Adrenal gland (tissue), 12 donors: ENCODE data around the gene TLX2. TPM values are rescaled to one million over a fixed set of nuclear protein-coding genes. Genes with fewer than 3 reads are reported as not detected.

Experiments used
- DNase-seq, 7 donors: peaks; one replicate each; pipeline ENCODE4 v3.0.0-alpha.2; 2019 to 2020
- H3K27ac ChIP-seq, 5 donors: fragments of 200-600 bp; sonication (generic) in 4 of 5; 1 replicate in 3 of 5; 2 replicates in 2 of 5; pipeline versions ENCODE4 v1.5.1 to v1.8.0; 2016 to 2020; ENCODE audit warnings: mild to moderate bottlenecking in 1 of 5
- H3K27me3 ChIP-seq: fragments of 200-600 bp; 2 replicates; pipeline ENCODE4 v1.8.0; 2021
- H3K36me3 ChIP-seq, 2 donors: fragments of 200-600 bp; replicated peaks in 1 of 2; 1 replicate in 1 of 2; 2 replicates in 1 of 2; pipeline versions ENCODE4 v1.5.1 to v1.8.0; 2018 to 2022
- H3K4me1 ChIP-seq, 2 donors: fragments of 200-600 bp; replicated peaks in 1 of 2; 1 replicate in 1 of 2; 2 replicates in 1 of 2; pipeline versions ENCODE4 v1.5.1 to v1.8.0; 2018 to 2021
- H3K4me3 ChIP-seq, 4 donors: fragments of 200-600 bp; sonication (generic) in 3 of 4; one replicate each; pipeline ENCODE4 v1.5.1; 2016 to 2018
- H3K9me3 ChIP-seq, 3 donors: fragments of 200-600 bp; sonication (generic) in 1 of 3; replicated peaks in 1 of 3; 1 replicate in 2 of 3; 2 replicates in 1 of 3; pipeline versions ENCODE4 v1.5.1 to v1.8.0; 2016 to 2021
- CTCF ChIP-seq, 6 experiments: fragments of 450-650 bp in 4 of 6; fragments of 200-600 bp in 2 of 6; sonication (generic) in 1 of 6; IDR thresholded peaks; 1 replicate in 5 of 6; 2 replicates in 1 of 6; pipeline versions ENCODE4 v1.5.1 to v1.8.0; 2016 to 2021; ENCODE audit warnings: antibody characterized with exemption in 6 of 6, mild to moderate bottlenecking in 2 of 6, moderate library complexity in 1 of 6
- POLR2A ChIP-seq, 2 donors: fragments of 450-650 bp; IDR thresholded peaks; one replicate each; pipeline ENCODE4 v1.6.1; 2017; ENCODE audit warnings: antibody characterized with exemption in 2 of 2, mild to moderate bottlenecking in 2 of 2, moderate library complexity in 1 of 2
- WGBS, 4 donors: extraction: QIAGEN DNeasy Blood & Tissue Kit in 2 of 4; methylation state at CpG; one replicate each; pipeline versions ENCODE4 v1.1.5 to v1.1.7; 2013 to 2017; 5-methylcytosine and 5-hydroxymethylcytosine counted together
- intact Hi-C, 2 donors: fragments of 100-400 bp; cut with DNase I; formaldehyde crosslinking; loops; one replicate each; pipeline versions ENCODE4 v1.14.1 to v1.15.0; 2022 to 2023
- polyA plus RNA-seq, 3 donors: library from polyadenylated mRNA; stranded (reverse); fragments of 200-250 nt in 2 of 3; fragments of 350-450 nt in 1 of 3; fragmentation: Illumina TruSeq in 1 of 3; extraction: RNeasy Lipid Tissue Mini Kit (QIAGEN cat#74804) in 1 of 3; gene quantifications; one replicate each; pipeline ENCODE4 v1.2.3, GENCODE V29; 2013 to 2014
- total RNA-seq, 9 donors: library from RNA; depleted of rRNA in 4 of 9; stranded (reverse); fragments of >200 nt in 4 of 9; fragments of 120-200 nt in 1 of 9; fragmentation: NEBNext Ultra II Directional in 1 of 9; extraction: Animal tissue kit (Norgen Biotek cat#: 25700) in 1 of 9; gene quantifications; one replicate each; pipeline versions ENCODE4 v1.1.0 to v1.2.4, GENCODE V29; 2013 to 2023
- donor health status: healthy with polysubstance abuse.
- donor health status: Bipolar disorder and iron deficiency.
- donor health status: DM: yes; HTN: yes; CAD: no.
- donor health status: DM: no; HTN: no; CAD: no.
- donor health status: DM: no; HTN: no; CAD: no.
- donor health status: DM: yes; HTN: yes; CAD: no.

TLX2 gene
- total and polyA plus RNA-seq, 12 donors = 0.46 to 22.8 (median 3.5) TPM; not detected in 4

GRCh38 chr2:74502147-74502719 is 12.0 kb upstream of the TLX2 start:
- 24 to 43% (median 31%) methylated on average over 32 of the region's 32 CpGs for WGBS, 4 donors
- DNase-seq = no peak
- peak overlapping the region in 2 of 4 donors; percentile 34 to 68 for H3K4me3 ChIP-seq
- intact Hi-C loops = no loop called here
- H3K27me3 ChIP-seq = peaks cover 39% of the 10 kb centered on the region
- H3K4me1 ChIP-seq = peaks cover 19 to 65% of the 10 kb centered on the region in 2 donors
- peak overlapping the region in 2 of 5 donors; percentile 50 to 83 for H3K27ac ChIP-seq
- H3K36me3 ChIP-seq = peaks cover 0 to 12% of the 10 kb centered on the region in 2 donors
- TF ChIP-seq CTCF (IDR thresholded peaks at IDR 0.05) (no peak), POLR2A (IDR thresholded peaks at IDR 0.05) (no peak)
- H3K9me3 ChIP-seq = no peaks in the 10 kb centered on the region

- H3K36me3 ChIP-seq = peaks cover 0 to 12% of the 10 kb centered on the region in 2 donors
- WGBS, 4 donors = 2 to 13% (median 7%) methylated on average over 25 to 67 of the region's 67 CpGs
- intact Hi-C loops = no loop called here
- peak; percentile 70 to 86 (median 80) for DNase-seq
- peaks cover 18 to 60% of the 10 kb centered on the region in 2 donors for H3K4me1 ChIP-seq
- H3K27ac ChIP-seq = peak overlapping the region in 3 of 5 donors; percentile 34 to 83 (median 50)
- no peak for TF ChIP-seq POLR2A (IDR thresholded peaks at IDR 0.05)
- TF ChIP-seq CTCF (IDR thresholded peaks at IDR 0.05) = no peak
- peak overlapping the region in 2 of 4 donors; percentile 34 to 68 for H3K4me3 ChIP-seq
- H3K9me3 ChIP-seq = no peaks in the 10 kb centered on the region
- peaks cover 33% of the 10 kb centered on the region for H3K27me3 ChIP-seq
Measured at GRCh38 chr2:74502720-74503505, 11.3 kb upstream of the TLX2 start.

- Histone ChIP-seq H3K27ac (peak overlapping the region in 2 of 5 donors; percentile 50 to 83), H3K4me3 (peak overlapping the region in 2 of 4 donors; percentile 5 to 68), H3K4me1 (peaks cover 19 to 58% of the 10 kb centered on the region in 2 donors), H3K36me3 (peaks cover 0 to 12% of the 10 kb centered on the region in 2 donors), H3K27me3 (peaks cover 25% of the 10 kb centered on the region), H3K9me3 (no peaks in the 10 kb centered on the region)
- 61 to 75% (median 65%) methylated on average over 32 to 45 of the region's 45 CpGs for WGBS, 4 donors
- intact Hi-C loops = no loop called here
- TF ChIP-seq POLR2A (IDR thresholded peaks at IDR 0.05) (no peak), CTCF (IDR thresholded peaks at IDR 0.05) (no peak)
- DNase-seq = no peak
Measured at GRCh38 chr2:74503506-74504475, 10.5 kb upstream of the TLX2 start.
